Gastroesophageal sphincter (tissue), 3 donors: ENCODE data around the gene CFAP107.

ENCODE experiments used
- POLR2A ChIP-seq, 2 donors: fragments of 450-650 bp; IDR thresholded peaks; one replicate each; pipeline ENCODE4 v1.6.1; 2017; ENCODE audit warnings: antibody characterized with exemption in 2 of 2, mild to moderate bottlenecking in 2 of 2, moderate library complexity in 1 of 2
- POLR2AphosphoS5 ChIP-seq: sonication (generic); formaldehyde crosslinking; IDR thresholded peaks from one replicate; pipeline ENCODE4 v1.6.1; 2017; ENCODE audit warnings: antibody characterized with exemption
- TF ChIP-seq, protein P1 (sequence below), 4 experiments: fragments of 200-600 bp in 2 of 4; fragments of 450-650 bp in 2 of 4; sonication (generic) in 1 of 4; IDR thresholded peaks; one replicate each; pipeline ENCODE4 v1.5.1; 2017 to 2019; ENCODE audit warnings: antibody characterized with exemption in 4 of 4, mild to moderate bottlenecking in 2 of 4, moderate library complexity in 2 of 4

DNA sequence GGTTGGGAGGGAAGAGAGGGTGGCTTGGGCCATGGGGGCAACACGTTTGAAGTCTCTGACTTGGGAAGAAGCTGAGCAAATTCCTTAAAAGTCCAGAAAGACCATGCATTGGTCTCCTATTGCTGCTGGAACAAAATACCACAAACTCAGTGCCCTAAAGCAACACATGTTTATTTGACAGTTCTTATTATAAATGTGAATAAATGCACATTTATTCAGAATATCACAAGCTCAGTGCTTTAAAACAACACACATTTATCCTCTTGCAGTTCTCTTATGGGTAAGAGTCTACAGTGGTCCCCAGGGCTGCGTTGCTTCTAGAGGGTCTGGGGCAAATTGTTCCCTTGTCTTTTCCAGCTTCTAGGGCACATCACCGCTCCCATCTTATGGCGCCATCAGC lies 17.5 kb downstream of the CFAP107 start:
- TF ChIP-seq, protein P1, sequence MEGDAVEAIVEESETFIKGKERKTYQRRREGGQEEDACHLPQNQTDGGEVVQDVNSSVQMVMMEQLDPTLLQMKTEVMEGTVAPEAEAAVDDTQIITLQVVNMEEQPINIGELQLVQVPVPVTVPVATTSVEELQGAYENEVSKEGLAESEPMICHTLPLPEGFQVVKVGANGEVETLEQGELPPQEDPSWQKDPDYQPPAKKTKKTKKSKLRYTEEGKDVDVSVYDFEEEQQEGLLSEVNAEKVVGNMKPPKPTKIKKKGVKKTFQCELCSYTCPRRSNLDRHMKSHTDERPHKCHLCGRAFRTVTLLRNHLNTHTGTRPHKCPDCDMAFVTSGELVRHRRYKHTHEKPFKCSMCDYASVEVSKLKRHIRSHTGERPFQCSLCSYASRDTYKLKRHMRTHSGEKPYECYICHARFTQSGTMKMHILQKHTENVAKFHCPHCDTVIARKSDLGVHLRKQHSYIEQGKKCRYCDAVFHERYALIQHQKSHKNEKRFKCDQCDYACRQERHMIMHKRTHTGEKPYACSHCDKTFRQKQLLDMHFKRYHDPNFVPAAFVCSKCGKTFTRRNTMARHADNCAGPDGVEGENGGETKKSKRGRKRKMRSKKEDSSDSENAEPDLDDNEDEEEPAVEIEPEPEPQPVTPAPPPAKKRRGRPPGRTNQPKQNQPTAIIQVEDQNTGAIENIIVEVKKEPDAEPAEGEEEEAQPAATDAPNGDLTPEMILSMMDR (IDR thresholded peaks at IDR 0.05) = no peak
- TF ChIP-seq POLR2A (IDR thresholded peaks at IDR 0.05) = no peak
- TF ChIP-seq POLR2AphosphoS5 = no peak
